GM10266 (cell line): Measurements from ENCODE around the gene CTDSPL2.

Experiments
- DNase-seq: peaks from one replicate; pipeline ENCODE4 v3.0.0; 2012; ENCODE audit errors: extremely low spot score
- TF ChIP-seq, protein P1 (sequence below): IDR thresholded peaks from 2 replicates; pipeline ENCODE4 v1.5.1; 2012; ENCODE audit warnings: mild to moderate bottlenecking, low read depth; ENCODE audit not compliant: control insufficient read depth, insufficient read depth; ENCODE audit errors: missing control alignments

CTDSPL2 gene

DNA sequence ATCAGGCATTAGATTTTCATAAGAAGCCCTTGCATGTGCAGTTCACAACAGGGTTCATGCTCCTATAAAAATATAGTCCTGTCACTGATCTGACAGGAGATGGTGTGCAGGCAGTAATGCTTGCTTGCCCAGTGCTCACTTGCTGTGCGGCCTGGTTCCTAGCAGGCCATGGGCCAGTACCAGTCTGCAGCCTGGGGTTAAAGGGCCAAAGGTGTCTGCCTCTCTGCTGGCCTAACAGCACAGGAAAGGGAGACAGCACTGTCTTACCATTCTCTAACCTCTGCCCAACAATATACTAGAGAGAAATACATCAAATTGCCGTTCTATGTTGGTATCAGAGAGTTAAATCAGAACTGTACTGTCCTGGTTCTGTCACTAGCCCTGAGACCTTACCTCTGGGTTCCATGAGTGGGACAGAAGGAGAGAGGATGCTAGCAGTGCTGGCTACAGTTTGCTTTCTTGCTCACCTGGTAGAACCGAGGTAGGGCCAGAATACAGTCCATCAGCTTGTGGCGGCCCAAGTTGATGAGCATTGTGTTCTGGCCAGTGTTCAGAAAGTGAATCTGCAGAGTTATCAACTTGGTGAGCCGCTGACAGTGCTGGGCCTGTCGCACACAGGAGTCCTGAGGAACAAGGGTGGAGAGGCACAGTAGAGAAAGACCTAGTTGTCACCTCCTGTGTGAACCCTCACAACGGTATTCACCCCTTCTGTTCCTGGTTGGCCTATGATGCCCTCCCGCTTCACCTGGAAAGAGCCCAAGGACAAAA, 138.1 kb downstream of the CTDSPL2 start:
- TF ChIP-seq, protein P1, sequence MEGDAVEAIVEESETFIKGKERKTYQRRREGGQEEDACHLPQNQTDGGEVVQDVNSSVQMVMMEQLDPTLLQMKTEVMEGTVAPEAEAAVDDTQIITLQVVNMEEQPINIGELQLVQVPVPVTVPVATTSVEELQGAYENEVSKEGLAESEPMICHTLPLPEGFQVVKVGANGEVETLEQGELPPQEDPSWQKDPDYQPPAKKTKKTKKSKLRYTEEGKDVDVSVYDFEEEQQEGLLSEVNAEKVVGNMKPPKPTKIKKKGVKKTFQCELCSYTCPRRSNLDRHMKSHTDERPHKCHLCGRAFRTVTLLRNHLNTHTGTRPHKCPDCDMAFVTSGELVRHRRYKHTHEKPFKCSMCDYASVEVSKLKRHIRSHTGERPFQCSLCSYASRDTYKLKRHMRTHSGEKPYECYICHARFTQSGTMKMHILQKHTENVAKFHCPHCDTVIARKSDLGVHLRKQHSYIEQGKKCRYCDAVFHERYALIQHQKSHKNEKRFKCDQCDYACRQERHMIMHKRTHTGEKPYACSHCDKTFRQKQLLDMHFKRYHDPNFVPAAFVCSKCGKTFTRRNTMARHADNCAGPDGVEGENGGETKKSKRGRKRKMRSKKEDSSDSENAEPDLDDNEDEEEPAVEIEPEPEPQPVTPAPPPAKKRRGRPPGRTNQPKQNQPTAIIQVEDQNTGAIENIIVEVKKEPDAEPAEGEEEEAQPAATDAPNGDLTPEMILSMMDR, result no peak
- DNase-seq, result no peak

DNA sequence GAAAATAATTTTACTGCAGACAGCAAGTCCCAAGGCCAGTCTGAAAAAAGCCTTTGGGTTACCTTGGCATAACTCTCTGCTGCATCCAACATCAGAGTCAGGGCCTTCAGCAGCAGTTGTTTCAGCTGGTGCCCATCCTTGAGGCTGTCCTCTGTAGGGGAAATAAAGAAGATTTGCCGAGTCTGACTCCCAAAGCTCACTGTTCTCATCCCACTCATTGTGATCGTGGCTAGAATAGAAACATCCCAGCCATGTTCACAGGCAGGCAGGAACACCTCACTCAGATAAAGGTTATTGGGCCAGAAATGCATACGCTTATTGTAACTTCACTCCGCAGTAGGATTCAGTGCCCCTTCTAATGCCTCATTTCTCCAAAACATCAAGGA, 138.7 kb downstream of the CTDSPL2 start:
- DNase-seq, result no peak
- TF ChIP-seq, protein P1, result no peak

DNA sequence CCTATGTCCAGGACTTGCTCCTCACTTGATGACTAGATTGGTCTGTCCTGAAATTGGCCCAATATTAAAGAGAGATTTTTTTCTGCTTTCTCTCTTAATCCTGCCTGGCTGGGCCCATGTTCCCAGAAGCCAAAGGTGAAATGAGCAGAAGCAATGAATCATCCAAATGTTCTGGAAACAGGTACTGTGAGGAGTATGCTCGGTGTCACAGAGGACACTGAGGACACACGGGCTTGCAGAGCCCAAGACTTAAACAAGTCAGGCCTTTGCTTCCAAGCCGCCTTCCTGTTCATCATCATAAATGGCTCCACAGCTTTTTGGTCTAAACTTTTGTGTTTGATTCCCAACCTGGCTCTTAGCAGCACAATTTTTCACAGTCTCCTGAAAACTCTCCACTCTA, 140.9 kb downstream of the CTDSPL2 start:
- DNase-seq, result no peak
- TF ChIP-seq, protein P1, result no peak

DNA sequence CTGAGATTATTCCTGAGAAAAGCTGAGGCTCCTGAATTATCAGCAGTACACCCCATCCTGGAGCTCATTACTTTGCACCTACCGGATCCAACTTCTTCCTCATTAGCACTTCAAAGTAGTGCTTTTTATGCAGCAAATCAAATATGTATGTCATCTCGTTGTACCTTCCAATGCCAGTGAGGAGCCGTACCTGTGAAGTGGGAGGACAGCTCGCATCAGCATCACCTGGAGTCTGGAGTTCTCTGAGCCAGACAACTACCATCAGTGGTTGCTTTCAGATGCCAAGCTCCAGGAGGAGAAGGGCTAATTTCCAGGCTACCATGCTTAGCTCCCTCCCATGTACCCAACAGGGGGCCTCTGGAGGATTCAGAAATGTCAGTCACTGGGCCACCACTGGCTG, 141.9 kb downstream of the CTDSPL2 start:
- DNase-seq, result no peak
- TF ChIP-seq, protein P1, result no peak

DNA sequence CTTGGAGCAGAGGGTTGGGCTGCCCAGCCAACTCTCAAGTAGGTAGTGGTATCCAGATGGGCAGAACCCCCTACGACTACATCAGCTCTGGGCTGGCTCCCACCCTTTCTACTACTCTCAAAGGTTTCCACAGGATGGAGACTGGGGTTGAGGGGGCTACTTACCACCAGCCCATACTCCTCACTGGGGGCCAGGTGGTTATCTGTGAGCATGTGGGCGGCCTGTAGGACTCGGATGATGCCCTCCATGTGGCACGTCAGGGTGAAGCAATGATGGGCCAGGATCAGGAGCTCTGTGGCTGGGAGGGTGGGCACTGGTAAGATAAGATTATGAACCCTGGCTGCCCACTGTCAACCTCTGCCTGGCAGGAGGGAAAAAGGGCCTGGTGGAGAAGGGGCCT, 142.9 kb downstream of the CTDSPL2 start:
- no peak for DNase-seq
- TF ChIP-seq, protein P1, result no peak

DNA sequence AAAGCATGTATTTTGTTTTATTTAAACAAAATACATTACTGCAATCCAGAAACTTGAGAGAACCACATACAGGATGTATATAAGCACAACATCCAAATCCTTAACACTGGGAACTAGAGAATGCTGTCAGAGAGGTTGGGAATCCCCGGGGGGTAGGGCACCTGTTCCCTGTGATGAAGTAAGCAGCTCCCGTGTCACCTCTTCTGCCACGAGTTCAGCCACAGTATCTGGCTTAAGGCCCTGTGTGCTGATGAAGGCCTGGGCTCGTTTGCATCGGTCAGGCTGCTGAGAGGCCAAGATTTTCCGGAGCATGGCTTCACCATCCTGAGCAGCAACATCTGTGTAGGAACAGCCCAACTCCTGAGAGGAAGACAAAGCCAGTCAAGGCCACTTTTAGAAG, 146.0 kb downstream of the CTDSPL2 start:
- no peak for DNase-seq
- TF ChIP-seq, protein P1, result no peak

DNA sequence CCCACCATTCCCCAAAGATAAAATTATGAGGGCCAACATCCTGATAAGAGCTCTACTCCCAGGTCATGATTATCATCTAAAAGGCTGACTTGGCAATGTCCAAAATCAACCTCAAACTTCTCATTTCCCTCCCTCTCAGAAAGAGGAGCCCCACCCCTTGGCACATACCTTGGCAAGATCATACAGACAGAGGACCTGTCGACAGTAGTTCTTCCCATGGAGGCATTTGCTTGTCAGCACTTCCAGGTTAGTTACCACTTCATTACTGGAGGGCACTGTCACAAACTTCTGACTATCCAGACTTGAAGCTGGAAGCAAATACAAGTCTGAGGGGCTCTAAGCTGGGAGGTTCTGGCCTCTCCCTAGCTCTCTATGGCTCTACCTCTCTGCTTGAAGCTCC, 147.3 kb downstream of the CTDSPL2 start:
- no peak for DNase-seq
- TF ChIP-seq, protein P1, result no peak
